ENCODE measurements around the gene KCNH3.
A peak's percentile ranks its signal among the peaks of the same experiment; 100 is the strongest.

The KCNH3 gene

GRCh38 chr12:49548822-49549648 lies 10.2 kb downstream of the KCNH3 start:
- DNase-seq: no peak

DNA sequence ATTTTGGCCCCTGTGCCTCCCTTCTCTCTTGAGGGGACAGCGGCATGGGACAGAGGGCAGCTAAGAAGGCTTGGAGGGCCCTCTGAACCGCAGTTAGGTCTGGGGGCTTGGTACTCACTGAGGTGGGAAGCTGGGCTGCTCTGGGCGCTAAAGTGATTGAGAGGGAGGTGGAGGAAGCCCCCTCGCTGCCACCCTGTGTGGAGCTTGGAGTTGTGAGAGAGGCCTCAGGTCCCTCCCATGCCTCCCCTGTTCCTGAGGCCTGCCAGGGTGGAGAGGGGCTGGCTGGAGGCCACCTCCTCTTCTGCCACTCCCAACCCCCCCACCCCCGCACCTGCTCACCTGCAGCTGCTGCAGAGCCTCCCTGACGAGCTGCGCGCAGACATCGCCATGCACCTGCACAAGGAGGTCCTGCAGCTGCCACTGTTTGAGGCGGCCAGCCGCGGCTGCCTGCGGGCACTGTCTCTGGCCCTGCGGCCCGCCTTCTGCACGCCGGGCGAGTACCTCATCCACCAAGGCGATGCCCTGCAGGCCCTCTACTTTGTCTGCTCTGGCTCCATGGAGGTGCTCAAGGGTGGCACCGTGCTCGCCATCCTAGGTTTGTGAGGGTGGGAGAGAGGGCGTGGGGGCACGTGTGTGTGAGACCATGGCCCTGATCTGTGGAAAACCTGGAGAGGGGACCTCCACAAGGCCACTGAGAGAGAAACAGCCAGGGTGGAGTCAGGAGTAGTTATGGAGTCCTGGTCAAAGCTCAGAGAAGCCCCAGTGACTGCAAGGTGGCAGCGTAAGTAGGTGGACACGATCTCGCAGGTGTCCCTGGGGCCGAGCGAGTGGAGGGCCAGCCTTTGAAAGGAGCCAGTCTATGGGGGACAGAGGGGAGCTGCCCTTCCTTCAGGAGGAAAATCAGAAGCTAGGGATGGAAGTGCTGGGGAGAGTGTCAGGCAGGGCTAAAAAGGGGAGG lies 11.2 kb downstream of the KCNH3 start:
- DNase-seq: no peak

- DNase-seq: no peak
These were observed 11.9 kb downstream of the KCNH3 start for GRCh38 chr12:49550693-49551252.

- DNase-seq: peak; percentile 17
These were observed 13.2 kb downstream of the KCNH3 start for GRCh38 chr12:49552014-49552413.

DNA sequence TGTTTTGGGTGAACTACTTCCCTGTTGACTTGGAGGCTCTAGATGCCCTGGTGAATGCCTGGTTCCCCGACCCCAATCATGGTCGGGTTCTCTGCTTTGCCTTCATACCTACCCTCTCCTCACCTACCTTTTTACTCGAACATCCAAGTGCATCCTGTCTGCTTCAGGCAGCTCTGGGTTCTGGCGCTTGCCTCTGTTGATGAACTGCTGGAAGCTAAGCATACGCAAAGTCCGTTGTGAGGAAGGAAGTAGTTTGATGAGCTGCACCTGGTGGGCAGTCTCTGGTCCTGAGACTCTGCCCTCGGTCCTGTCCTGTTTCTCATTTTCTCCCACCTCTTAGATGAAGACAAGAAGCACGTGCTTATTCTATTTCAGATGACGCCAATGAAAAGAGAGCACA lies 13.6 kb downstream of the KCNH3 start:
- DNase-seq: no peak

DNA sequence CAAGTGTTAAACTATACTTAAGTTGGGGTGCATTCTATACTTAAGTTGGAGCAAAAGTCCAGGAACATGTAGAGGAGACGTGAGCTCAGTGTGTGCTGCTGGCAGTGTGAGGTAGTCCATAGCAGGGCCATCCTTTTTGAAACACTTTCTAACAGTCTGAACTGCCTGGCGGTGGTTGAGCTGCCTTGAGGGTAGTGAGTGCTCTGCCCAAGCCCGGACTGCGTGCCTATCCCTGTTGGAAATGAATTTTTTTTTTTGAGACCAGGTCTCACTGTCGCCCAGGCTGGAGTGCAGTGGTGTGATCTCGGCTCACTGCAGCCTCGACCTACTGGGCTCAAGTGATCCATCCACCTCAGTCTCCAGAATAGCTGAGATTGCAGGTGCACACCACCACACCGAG lies 14.1 kb downstream of the KCNH3 start:
- no peak for DNase-seq

GRCh38 chr12:49553512-49554088 lies 14.8 kb downstream of the KCNH3 start:
- DNase-seq: no peak

- no peak for DNase-seq
These were observed 15.4 kb downstream of the KCNH3 start for GRCh38 chr12:49554266-49554665.

GRCh38 chr12:49555631-49556390 lies 17.0 kb downstream of the KCNH3 start:
- DNase-seq: no peak

DNA sequence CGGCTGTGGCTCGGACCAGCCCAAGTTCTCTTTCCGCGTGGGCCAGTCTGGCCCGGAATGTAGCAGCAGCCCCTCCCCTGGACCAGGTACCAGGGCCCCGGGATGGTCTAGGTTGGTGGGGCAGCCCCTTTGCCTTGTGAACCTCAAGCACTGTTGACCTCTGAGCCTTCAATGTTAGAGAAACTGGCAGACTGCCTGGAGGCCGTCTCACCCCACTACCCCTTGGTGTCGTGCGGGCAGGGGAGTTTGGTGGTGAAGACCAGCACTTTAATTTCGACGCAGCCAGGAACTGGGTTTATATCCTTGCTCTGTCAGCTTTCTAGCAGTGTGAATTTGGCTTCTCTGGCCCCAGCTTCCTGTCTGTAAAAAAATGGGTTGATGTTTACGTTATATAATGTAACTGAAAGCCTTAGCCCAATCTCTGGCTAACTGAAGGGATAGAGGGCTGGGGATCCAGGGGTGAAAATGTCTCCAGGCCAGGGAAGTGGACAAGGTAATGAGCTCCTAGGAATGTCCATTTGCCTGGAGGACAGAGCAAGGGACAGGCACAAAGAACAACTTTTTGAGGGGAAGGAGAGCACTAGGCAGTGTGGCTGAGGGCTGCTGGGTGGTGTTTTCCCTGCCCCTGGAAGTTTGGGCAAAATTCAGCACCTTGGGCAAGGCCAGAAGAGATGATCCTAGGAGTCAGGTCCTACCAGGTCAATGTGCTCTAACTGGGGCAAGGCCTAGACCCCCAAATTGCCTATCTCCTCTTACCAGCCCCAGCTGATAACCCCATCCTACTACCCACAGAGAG lies 17.8 kb downstream of the KCNH3 start:
- no peak for DNase-seq

DNA sequence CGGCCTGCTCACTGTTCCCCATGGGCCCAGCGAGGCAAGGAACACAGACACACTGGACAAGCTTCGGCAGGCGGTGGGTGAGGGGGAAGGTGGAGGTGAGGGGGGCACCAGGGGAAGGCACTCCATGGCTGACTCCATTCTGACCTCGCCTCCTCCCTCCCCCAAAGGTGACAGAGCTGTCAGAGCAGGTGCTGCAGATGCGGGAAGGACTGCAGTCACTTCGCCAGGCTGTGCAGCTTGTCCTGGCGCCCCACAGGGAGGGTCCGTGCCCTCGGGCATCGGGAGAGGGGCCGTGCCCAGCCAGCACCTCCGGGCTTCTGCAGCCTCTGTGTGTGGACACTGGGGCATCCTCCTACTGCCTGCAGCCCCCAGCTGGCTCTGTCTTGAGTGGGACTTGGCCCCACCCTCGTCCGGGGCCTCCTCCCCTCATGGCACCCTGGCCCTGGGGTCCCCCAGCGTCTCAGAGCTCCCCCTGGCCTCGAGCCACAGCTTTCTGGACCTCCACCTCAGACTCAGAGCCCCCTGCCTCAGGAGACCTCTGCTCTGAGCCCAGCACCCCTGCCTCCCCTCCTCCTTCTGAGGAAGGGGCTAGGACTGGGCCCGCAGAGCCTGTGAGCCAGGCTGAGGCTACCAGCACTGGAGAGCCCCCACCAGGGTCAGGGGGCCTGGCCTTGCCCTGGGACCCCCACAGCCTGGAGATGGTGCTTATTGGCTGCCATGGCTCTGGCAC lies 18.5 kb downstream of the KCNH3 start:
- DNase-seq: no peak

DNA sequence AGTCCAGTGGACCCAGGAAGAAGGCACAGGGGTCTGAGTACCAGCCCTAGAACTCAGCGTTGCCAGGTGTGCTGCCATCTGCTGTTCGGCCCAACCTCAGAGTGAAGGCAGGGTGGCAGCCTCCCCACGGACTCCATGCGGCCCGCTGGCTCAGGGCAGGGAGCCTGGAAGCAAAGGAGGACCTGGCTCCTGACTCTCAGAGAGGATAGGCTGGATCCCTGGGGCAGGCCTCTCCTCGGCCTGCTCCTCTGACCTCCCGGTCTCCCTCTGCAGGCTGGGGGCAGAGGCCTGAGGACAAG lies 19.0 kb downstream of the KCNH3 start:
- DNase-seq: no peak

DNA sequence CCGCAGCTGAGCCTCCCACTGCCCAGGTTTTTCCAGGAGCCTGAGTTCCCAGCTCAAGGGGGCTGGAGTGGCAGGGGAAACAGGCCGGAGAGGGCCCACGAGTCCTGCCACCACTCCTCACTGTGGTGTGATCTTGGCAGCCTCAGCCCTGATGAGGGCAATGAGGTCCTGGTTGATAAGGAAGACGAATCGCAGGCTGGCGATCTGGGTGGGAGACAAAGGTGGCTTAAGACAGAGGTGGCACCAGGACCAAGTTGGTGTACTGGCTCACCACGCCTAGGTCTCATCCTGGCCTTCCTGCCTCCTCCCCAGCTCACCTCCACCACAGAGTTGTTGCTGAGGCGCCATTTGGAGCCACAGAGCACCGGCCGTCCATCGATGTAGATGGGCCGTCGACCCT lies 19.7 kb downstream of the KCNH3 start:
- DNase-seq: no peak

- DNase-seq: no peak
These were observed 20.3 kb downstream of the KCNH3 start for GRCh38 chr12:49559011-49559675.

- DNase-seq: no peak
These were observed 21.9 kb downstream of the KCNH3 start for GRCh38 chr12:49560695-49561094.

GRCh38 chr12:49562233-49562632 lies 23.4 kb downstream of the KCNH3 start:
- no peak for DNase-seq

DNA sequence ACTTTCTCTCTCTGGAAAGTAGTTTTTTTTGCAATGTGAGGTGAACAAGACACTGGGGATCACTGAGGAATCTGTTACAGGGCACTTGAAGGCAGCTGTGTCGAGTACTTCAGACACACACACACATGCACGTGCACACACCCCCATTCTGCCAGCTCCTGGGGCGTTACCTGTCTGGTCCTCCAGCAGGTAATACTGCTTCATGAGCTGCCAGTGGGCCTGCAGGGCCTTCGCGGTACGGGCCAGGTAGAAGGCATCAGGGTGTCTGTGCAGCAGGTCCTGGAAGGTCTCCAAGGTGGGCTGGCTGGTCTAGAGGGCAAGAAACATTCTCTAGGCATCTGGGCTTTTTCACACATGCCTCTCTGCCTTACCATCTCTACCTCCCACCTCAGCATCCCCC lies 24.0 kb downstream of the KCNH3 start:
- DNase-seq: no peak

GRCh38 chr12:49563951-49564685 lies 25.3 kb downstream of the KCNH3 start:
- no peak for DNase-seq

- DNase-seq: no peak
These were observed 26.0 kb downstream of the KCNH3 start for GRCh38 chr12:49564686-49565405.
